ENCODE results near the gene ATP8A2.
A peak's percentile ranks its signal among the peaks of the same experiment; 100 is the strongest.

ATP8A2 gene

DNA sequence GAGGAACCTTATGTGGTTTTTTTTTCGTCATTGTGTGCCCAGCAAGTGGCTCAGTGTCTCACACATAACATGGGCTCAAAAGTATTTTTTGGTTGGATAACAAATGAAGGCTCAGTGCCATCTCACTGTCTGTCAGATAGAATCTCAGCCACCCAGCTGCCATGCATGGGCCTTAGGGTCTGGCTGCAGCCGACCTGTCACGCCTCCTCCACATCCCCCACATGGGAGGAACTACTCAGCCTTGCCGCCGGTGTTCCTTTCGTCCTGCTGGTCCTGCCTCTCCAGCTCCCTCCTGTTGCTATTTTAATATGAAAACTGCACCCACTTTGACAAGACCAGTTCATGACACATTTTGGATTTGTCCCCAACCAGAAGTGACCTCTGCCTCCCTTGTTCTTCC is 558.9 kb downstream of the ATP8A2 start:
- no peak for DNase-seq (ENCODE audit: low read depth)
- TF ChIP-seq, protein P1, sequence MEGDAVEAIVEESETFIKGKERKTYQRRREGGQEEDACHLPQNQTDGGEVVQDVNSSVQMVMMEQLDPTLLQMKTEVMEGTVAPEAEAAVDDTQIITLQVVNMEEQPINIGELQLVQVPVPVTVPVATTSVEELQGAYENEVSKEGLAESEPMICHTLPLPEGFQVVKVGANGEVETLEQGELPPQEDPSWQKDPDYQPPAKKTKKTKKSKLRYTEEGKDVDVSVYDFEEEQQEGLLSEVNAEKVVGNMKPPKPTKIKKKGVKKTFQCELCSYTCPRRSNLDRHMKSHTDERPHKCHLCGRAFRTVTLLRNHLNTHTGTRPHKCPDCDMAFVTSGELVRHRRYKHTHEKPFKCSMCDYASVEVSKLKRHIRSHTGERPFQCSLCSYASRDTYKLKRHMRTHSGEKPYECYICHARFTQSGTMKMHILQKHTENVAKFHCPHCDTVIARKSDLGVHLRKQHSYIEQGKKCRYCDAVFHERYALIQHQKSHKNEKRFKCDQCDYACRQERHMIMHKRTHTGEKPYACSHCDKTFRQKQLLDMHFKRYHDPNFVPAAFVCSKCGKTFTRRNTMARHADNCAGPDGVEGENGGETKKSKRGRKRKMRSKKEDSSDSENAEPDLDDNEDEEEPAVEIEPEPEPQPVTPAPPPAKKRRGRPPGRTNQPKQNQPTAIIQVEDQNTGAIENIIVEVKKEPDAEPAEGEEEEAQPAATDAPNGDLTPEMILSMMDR (IDR thresholded peaks at IDR 0.05; ENCODE audit: low read length, missing control alignments) = no peak
- H3K4me3 ChIP-seq (replicated peaks; ENCODE audit: low read depth, low read length) = no peak overlapping the region

DNA sequence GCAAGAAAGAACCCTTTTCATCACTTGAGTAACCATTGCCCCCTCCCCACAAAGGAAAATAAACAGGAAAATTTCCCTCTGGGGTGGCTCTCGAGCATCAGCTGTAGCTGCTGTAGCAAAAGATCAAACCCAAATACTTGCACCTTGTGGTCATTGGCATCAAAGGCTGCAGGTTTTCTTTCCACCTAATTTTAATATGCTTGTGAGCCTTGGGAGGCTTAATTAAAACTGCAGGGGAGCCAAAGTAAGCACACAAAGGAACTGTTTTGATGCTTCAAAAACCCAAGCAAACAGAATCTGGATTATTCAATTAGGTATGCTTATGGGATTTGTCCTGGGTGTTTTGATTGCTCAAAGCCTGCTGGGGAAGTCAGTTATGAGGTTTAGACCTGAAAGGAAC is 560.6 kb downstream of the ATP8A2 start:
- TF ChIP-seq, protein P1 (IDR thresholded peaks at IDR 0.05; ENCODE audit: low read length, missing control alignments) = no peak
- H3K4me3 ChIP-seq (replicated peaks; ENCODE audit: low read depth, low read length) = no peak overlapping the region
- no peak for DNase-seq (ENCODE audit: low read depth)

DNA sequence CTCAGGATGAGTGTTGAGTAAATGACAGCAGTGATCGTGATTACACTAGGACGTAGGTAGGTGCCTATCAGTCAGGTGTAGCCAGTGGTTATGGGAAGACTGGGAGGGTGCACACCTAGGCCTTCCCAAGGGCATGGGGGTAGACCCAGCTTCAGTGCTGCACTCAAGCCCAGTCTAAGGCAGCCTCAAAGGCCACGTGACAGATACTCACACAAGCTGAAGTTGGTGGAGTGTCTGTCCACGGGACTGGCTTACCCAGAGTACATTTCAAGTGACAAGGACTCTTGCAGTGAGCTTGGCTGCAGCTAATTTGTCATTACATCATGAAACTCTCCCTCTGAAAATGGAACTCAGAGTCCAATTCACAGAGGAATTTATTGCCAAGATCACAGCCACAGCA is 561.7 kb downstream of the ATP8A2 start:
- TF ChIP-seq, protein P1 (IDR thresholded peaks at IDR 0.05; ENCODE audit: low read length, missing control alignments) = no peak
- no peak overlapping the region for H3K4me3 ChIP-seq (replicated peaks; ENCODE audit: low read depth, low read length)
- DNase-seq (ENCODE audit: low read depth) = no peak

DNA sequence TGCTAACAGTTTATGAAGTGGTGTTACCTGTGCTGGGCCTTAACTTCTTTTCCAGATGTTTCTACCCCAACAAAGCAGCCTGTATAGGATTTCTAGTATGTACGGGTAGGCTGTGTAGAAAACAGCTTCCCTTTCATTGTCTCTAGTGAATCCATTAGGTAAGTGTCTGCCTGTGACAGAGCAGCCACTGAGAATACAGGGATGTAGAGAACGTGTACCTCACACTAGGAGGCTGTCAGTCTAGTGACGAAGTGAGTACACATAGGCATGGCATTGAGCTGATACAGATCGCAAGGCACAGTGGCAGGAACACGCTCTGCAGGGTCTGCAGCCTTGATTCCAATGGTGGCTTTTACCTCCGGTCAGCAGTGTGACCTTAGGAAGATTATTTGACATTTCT is 562.4 kb downstream of the ATP8A2 start:
- TF ChIP-seq, protein P1 (IDR thresholded peaks at IDR 0.05; ENCODE audit: low read length, missing control alignments) = no peak
- no peak for DNase-seq (ENCODE audit: low read depth)
- no peak overlapping the region for H3K4me3 ChIP-seq (replicated peaks; ENCODE audit: low read depth, low read length)

DNA sequence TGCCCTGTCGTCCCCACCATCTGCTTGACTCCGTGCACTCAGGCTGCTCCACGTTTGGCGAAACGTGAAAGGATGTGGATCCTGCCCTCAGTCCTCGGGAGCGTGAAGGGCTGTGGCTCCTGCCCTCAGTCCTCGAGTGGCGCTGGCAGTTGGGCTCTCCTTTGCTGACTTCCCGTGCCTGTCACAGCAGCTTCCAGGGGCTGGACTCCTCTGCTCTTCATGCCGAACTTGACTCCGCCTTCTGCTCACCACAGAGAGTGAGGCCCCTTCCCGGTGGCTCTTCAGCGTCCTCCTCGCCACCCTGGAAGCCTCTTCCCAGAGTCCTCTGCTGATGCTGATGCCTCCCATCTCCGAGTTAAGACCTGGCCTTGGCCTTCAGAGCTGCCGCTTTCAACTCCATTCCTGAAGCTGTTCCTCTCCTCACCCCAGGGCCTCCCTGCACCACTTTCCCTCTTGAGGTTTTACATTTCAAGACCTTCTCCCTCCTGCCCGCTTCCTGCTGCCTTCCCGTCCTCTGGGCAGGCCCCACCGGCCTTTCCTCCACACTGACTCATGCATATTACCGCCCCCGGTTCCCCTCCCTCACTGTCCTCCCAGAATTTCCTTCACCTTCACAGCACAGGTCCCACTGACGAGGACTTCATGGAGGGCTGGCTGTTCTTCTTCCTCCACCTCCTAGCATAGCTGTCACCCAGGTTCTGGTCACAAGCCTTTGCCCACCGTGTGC is 568.4 kb downstream of the ATP8A2 start:
- H3K4me3 ChIP-seq (replicated peaks; ENCODE audit: low read depth, low read length) = no peak overlapping the region
- no peak for DNase-seq (ENCODE audit: low read depth)
- TF ChIP-seq, protein P1 (IDR thresholded peaks at IDR 0.05; ENCODE audit: low read length, missing control alignments) = no peak

DNA sequence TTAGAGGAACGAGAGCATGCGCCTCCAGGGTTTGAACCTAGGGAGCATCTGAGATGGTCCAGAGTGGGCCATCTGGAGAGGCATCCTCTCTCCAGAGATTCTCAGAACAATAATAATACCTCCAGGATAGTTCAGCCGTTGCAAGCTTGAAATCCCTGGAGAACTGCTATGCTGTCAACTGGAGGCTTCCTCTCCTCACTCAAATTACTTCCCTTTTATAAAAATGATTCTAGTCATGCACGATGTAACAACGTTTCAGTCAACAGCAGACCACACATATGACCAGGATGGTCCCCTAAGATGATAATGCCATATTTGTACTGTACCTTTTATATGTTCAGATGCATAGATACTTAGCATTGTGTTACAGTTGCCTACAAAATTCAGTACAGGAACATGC is 571.3 kb downstream of the ATP8A2 start:
- TF ChIP-seq, protein P1 (IDR thresholded peaks at IDR 0.05; ENCODE audit: low read length, missing control alignments) = no peak
- no peak for DNase-seq (ENCODE audit: low read depth)
- H3K4me3 ChIP-seq (replicated peaks; ENCODE audit: low read depth, low read length) = no peak overlapping the region

DNA sequence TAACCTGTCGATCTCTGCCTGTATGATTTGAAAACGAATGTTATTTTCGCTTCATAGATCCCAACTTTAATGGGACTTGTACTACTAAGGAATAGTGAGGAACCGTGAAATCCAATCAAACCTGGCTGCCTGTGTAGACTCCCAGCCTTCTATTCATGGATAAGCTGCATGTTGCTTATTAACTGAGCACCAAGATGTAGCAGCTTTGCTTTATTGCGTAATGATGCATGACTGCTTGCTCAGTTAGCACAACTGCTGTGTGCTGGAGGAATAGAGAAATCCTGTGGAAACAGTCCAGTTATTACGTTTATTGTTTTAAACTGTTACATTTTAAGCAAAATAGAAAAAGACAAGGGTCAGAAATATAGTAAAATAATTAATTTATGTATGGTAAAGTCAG is 571.9 kb downstream of the ATP8A2 start:
- H3K4me3 ChIP-seq (replicated peaks; ENCODE audit: low read depth, low read length) = no peak overlapping the region
- TF ChIP-seq, protein P1 (IDR thresholded peaks at IDR 0.05; ENCODE audit: low read length, missing control alignments) = no peak
- peak; percentile 39 for DNase-seq (ENCODE audit: low read depth)
